Stimulated activated CD4-positive, alpha-beta T cell treated with anti-CD3 and anti-CD28 coated beads, Interleukin-15, amount 100 ng/mL, for 48 hours (primary cell): ENCODE data around the gene MSI2.

Source experiments
- DNase-seq, 2 donors: peaks; one replicate each; pipeline ENCODE4 v3.0.0-alpha.2; 2020; ENCODE audit warnings: low read depth in 2 of 2

MSI2 gene

DNA sequence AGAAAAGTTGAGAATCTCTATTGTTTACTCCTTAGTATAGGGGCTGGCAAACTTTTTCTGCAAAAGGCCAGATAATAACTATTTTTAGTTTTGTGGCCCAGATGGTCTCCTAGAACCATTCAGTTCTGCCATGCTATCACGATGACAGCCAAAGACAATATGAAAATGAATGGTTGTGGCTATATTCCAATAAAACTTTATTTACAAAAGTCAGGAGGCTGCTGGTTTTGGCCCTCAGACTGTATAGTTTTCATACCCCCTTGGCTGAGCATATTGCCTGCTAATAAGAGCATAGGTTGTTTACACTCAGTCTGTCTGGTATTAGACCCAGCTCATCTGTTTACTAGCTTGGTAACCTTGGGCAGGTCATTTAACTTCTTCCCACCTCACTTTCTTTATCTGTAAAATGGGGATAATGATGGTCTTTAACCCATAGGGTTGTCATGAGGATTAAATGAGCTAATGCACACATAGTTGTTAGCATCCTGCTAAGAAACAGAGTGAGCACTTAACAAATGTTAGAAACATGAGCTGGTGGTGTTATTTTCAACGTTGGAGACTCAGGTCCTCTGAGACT is 156.3 kb downstream of the MSI2 start:
- no peak for DNase-seq

GRCh38 chr17:57413848-57414651 is 157.7 kb downstream of the MSI2 start:
- no peak for DNase-seq

DNA sequence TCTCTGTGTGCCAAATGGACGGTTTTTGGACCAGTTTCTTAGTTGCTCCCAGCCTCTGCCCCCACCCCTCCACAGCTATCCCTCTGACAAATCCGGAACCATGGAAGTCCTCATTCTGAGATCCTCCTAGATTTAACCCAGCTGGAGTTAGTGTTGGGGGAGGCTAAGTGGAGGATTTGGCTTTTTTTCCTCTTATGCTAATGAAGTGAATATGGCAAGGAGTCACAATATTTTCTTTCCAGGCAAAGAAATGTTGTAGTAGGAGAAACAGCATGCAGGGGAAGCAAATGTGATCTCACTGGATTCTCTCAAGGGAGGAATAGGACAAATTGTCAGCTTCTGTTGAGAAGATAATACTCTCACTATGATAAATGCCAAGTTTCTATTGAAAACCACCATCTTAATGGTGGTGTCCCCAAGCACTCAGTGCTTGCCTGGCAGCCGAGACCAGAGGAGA is 159.5 kb downstream of the MSI2 start:
- no peak for DNase-seq

DNA sequence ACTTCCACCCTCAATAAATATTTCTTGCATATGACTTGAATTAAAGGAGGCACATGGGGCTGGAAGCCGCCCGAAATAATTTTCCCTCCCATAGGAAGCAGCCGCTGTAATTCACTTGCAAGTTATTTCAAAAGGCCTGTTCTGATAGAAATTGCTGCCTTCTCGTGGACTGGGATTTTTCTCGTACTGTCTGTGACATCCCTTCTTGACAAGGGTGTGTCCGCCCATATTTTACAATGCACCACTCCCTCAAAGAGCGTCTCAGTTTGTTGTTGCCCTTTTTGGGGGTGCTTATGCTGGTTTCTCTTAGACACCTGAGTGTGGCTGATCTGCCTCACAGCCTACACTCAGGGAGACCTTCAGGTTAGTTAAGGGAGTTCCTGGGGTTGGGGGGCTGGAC is 160.0 kb downstream of the MSI2 start:
- no peak for DNase-seq

DNA sequence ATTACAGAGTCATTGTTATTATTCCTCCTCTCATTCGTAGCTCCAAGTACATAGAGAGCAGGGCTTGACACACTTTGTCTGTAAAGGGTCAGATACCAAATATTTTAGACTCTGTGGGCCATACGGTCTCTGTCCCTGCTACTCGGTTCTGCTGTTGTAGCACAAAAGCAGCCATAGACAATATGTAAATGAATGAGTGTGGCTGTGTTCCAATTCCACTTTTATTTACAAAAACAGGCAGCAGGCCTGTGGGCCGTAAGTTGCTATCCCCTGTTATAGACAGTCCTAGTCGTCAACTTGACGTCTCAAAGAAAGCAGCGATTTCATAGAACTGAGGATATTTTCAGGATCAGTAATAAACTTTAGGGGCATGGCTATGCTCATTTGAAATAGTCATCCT is 161.6 kb downstream of the MSI2 start:
- DNase-seq: no peak

GRCh38 chr17:57418463-57419246 is 162.3 kb downstream of the MSI2 start:
- no peak for DNase-seq

- DNase-seq: no peak
Observed at GRCh38 chr17:57419940-57420550, 163.7 kb downstream of the MSI2 start.

GRCh38 chr17:57420734-57421717 is 164.7 kb downstream of the MSI2 start:
- DNase-seq: no peak

GRCh38 chr17:57422574-57423164 is 166.3 kb downstream of the MSI2 start:
- no peak for DNase-seq

GRCh38 chr17:57423541-57423940 is 167.2 kb downstream of the MSI2 start:
- no peak for DNase-seq

GRCh38 chr17:57424273-57424672 is 167.9 kb downstream of the MSI2 start:
- DNase-seq: no peak

DNA sequence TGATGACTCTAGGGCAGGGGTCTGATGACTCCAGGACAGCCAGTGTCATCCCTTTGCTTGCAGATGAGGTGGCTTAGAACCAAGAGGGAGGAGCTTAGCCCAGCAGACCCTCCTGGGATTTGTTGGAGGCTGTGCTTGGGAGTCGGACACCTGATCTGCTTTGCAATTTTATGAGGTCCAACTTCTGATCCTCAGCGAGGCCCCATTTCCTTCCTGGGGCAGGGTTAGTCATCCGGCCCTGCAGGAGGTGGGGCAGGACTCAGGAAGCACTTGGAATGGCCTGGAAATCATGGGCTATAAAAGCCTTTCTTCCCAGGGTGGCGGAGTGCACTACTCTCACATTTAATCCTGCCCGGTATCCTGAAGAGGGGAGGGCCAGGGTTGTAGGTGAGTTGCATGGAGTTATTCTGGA is 168.5 kb downstream of the MSI2 start:
- DNase-seq: no peak

GRCh38 chr17:57425431-57425830 is 169.1 kb downstream of the MSI2 start:
- DNase-seq: no peak

DNA sequence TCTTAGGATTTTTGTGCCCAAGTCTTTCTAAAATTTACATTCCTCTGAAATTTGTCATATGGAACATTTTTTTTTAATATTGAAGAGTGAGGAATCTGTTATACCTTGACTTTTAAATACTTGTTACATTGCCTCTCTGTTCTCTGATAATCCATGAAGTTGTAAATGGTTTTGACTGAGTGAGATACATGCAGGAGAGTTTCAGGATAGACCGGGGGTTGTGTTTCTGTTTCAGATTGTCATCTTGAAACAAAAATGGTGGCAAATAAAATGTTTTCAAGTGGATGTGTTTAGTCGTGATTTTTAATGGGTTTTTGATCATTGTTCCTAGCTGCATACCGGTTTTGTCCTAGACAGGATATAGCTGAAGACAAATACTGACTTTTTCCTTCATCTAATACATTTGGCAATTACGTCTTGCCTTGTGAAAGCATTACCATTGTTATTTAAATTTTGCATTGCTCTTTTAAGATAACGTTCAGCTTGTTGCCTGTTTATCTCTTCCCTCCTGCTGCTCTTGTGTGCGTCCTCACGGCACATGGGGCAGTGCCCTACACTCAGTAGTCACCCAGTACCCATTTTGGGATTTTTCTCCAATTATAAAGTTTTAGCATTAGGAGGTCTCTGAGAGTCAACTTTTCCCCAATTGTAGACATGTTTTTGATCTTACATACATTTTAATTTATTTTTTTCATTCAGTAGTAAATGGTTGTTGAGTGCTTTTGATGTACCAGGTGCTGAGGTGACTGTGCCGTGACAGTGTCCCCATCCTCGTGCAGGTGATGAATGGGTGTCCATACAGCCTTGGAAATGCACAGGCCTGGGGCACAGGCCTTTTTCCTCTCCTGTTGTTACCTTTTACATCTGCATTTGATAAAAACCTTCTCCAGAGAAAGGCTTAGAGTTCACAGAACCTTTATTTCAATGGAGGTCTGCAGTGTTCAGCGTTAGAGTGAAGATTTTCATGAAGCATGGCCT is 169.9 kb downstream of the MSI2 start:
- no peak for DNase-seq

DNA sequence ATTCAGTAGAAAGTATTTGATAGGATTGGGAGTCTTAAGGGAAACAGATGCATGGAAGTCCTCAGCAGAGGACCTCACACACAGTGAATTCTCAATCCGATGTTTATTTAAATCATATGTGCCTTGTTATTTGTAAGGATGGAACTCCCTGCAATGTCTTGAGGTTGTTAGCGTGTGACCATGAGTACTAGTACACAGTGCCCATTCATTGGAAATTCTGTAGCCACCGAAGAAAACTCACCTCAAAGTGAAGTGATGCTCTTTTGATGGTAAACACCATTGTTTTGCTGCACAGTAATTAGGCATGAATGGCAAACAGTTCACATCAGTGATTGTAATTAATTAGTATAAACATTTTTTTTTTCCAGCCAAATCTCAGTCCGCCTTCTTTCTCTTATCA is 173.6 kb downstream of the MSI2 start:
- DNase-seq: no peak

- DNase-seq: no peak
Observed at GRCh38 chr17:57431415-57431814, 175.1 kb downstream of the MSI2 start.

DNA sequence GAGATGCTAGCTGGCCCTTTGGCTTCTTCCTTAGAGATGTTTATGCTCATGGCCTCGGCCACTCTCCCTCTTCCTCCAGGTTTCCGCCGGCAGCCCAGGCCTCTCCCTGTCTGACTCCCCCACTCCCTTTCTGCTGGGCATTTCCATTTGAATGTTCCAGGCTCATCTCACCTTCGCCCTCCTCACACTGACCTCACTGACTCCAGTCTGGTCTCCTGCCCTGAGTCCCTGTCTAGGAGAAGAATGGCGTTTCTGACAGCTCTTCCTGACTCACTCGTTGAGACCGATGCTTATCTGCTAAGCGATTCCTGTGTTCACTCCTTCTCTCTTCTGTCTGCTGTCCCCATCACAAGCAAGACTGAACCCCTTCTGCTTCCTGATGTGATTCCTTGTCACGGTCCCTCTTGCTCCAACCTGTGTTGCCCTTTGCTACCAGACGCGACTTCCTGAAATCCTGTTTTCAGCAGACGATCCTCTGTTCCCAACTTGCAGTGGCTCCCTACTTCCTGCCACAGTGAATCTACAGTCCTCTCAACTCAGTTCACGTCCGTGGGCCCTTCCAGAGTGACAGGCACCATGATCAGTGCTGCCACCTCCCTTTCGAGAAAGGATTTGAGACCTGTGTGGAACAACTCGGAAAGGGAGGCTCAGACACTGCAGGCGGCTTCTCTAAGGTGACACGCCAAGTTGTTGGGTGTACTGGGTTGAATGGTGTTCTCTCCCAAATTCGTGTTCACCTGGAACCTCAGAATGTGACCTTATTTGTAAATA is 176.4 kb downstream of the MSI2 start:
- DNase-seq: no peak

DNA sequence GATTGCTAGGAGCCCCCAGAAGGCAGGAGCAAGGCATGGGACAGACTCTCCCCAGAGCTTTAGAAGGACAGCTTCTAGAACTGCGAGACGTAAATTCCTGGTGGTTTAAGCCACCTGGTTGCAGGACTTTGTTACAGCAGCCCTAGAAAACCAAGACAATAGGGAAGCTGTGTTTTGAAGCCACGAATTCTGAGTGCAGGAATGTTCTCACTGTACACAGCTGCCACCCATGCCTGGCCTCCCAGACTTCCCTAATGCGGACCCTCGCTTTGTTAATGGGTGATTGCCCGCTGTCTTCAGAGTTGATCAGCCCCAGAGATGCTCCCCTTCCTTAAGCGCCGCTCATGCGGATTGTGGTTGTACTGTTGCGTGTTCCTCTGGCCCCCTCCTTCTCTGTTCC is 177.1 kb downstream of the MSI2 start:
- DNase-seq: no peak

DNA sequence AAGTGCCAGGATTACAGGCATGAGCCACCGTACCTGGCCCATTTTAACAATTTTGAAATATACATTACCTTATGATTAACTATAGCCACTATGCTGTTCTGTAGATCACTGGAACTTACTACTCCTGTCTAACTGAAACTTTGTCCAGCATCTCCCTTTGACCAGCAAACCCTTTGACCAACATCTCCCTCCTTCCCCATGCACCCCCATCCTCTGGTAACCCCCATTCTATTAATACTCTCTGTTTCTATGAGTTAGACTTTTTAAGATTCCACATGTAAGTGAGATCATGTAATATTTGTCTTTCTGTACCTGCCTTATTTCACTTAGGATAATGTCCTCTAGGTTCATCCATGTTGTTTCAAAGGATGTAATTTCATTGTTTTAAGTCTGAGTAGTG is 178.0 kb downstream of the MSI2 start:
- DNase-seq: no peak
